Measurements from ENCODE around the gene MAPK11. TPM values are rescaled to one million over a fixed set of nuclear protein-coding genes. Genes with fewer than 3 reads are reported as not detected.

MAPK11 gene
- polyA plus RNA-seq, 3 donors = 0.81 TPM; not detected in 2

DNA sequence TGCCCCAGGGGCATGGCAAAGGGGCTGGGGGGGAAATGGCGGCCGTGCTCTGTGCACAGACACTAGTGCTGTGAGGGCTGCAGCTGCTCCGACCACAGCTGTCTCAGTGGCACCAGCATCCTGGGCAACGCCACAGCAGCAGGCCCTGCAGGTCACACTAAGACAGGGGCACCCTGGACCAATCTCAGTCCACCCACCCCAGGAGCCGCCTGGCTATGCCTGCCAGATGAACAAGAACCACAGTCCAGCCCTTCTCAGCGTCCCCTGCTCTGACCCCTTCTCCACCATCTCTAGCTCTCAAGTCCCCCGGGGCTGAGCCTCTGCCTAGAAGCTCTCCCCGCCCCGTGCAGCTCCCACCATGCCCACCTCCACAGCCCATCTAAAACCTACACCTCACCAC, 41.8 kb downstream of the MAPK11 start:
- peaks cover under 1% of the 10 kb centered on the region for H4K20me1 ChIP-seq (ENCODE audit: insufficient read depth, low read length)
- no peak overlapping the region for H3K4me3 ChIP-seq (replicated peaks in 1 of 3; ENCODE audit: low read depth in 2 of 3, low read length in 3 of 3)
- no peak for DNase-seq
- TF ChIP-seq, protein P1, sequence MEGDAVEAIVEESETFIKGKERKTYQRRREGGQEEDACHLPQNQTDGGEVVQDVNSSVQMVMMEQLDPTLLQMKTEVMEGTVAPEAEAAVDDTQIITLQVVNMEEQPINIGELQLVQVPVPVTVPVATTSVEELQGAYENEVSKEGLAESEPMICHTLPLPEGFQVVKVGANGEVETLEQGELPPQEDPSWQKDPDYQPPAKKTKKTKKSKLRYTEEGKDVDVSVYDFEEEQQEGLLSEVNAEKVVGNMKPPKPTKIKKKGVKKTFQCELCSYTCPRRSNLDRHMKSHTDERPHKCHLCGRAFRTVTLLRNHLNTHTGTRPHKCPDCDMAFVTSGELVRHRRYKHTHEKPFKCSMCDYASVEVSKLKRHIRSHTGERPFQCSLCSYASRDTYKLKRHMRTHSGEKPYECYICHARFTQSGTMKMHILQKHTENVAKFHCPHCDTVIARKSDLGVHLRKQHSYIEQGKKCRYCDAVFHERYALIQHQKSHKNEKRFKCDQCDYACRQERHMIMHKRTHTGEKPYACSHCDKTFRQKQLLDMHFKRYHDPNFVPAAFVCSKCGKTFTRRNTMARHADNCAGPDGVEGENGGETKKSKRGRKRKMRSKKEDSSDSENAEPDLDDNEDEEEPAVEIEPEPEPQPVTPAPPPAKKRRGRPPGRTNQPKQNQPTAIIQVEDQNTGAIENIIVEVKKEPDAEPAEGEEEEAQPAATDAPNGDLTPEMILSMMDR (IDR thresholded peaks at IDR 0.05) = no peak
- no peaks in the 10 kb centered on the region for H3K4me1 ChIP-seq (ENCODE audit: control insufficient read depth in 1 of 2, insufficient read depth in 2 of 2, low read length in 2 of 2)
- no peaks in the 10 kb centered on the region for H3K79me2 ChIP-seq (ENCODE audit: insufficient read depth, low read length)
- intact Hi-C loops (cut with micrococcal nuclease) = no loop called here
- Mint-ChIP-seq H3K36me3 (peaks cover 57 to 88% of the 10 kb centered on the region in 2 donors), H3K4me1 (no peaks in the 10 kb centered on the region), H3K27ac (no peak overlapping the region), H3K4me3 (peak overlapping the region in 1 of 2 donors; percentile 20), H3K27me3 (ENCODE audit: low read depth in 3 of 3) (peaks cover 0 to 2% (median 0%) of the 10 kb centered on the region in 3 donors), H3K9me3 (no peaks in the 10 kb centered on the region)
- peaks cover 60 to 80% of the 10 kb centered on the region in 2 donors for H3K36me3 ChIP-seq (replicated peaks in 1 of 2; ENCODE audit: control insufficient read depth in 1 of 2, insufficient read depth in 2 of 2, low read length in 2 of 2)
- H3K4me2 ChIP-seq (replicated peaks; ENCODE audit: extremely low read depth, low read length, poor library complexity, severe bottlenecking) = no peak overlapping the region
- no peak overlapping the region for H3K27ac ChIP-seq (ENCODE audit: low read depth in 1 of 2, low read length in 2 of 2)
- WGBS (ENCODE audit: insufficient coverage) = 96% methylated on average over 9 of the region's 9 CpGs
- no peak overlapping the region for H2AFZ ChIP-seq (ENCODE audit: insufficient read depth, low read depth, low read length, poor library complexity, severe bottlenecking)
- no peaks in the 10 kb centered on the region for H3K9me3 ChIP-seq (replicated peaks in 1 of 2; ENCODE audit: control insufficient read depth in 1 of 2, insufficient read depth in 1 of 2, low read length in 2 of 2)
- H3K27me3 ChIP-seq (ENCODE audit: control insufficient read depth in 2 of 2, insufficient read depth in 2 of 2, low read length in 2 of 2) = no peaks in the 10 kb centered on the region
- no peak overlapping the region for H3K9ac ChIP-seq (ENCODE audit: insufficient read depth, low read length, poor library complexity, severe bottlenecking)

DNA sequence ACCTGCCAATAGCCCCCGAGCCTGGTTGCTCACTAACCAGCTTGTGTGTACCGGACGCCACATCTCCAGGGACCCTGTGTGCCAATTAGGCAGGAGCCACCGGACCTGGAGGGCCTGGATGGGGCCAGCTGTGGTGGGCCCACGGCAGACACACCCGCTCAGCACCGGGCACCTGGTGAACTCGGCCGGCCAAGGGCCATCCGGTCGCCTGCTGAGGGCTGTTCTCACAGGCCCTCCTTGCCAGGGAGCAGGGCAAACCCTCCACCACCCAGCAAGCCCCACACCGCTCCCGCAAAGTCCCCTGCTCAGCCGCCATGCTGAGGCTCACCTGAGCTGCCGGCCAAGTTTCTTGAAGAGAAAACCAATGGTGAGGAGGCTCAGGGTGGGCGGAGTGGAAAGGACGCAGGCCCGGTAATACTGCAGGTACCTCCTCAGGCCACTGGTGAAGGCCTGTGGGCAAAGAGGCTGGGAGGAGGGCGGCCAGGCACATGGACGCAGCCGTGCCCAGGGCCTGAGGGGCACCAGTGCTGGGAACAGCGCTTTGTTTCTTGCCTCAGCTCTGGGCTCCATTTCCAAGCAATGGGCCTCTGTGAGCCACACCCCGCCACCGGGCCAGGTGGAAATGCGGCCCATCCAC, 42.5 kb downstream of the MAPK11 start:
- Histone ChIP-seq H3K4me1 (ENCODE audit: control insufficient read depth in 1 of 2, insufficient read depth in 2 of 2, low read length in 2 of 2) (no peaks in the 10 kb centered on the region), H2AFZ (ENCODE audit: insufficient read depth, low read depth, low read length, poor library complexity, severe bottlenecking) (no peak overlapping the region), H3K4me2 (replicated peaks; ENCODE audit: extremely low read depth, low read length, poor library complexity, severe bottlenecking) (no peak overlapping the region), H3K4me3 (replicated peaks in 1 of 3; ENCODE audit: low read depth in 2 of 3, low read length in 3 of 3) (no peak overlapping the region), H4K20me1 (ENCODE audit: insufficient read depth, low read length) (no peaks in the 10 kb centered on the region), H3K9me3 (replicated peaks in 1 of 2; ENCODE audit: control insufficient read depth in 1 of 2, insufficient read depth in 1 of 2, low read length in 2 of 2) (no peaks in the 10 kb centered on the region), H3K36me3 (replicated peaks in 1 of 2; ENCODE audit: control insufficient read depth in 1 of 2, insufficient read depth in 2 of 2, low read length in 2 of 2) (peaks cover 59 to 80% of the 10 kb centered on the region in 2 donors), H3K27ac (ENCODE audit: low read depth in 1 of 2, low read length in 2 of 2) (no peak overlapping the region), H3K27me3 (ENCODE audit: control insufficient read depth in 2 of 2, insufficient read depth in 2 of 2, low read length in 2 of 2) (no peaks in the 10 kb centered on the region), H3K9ac (ENCODE audit: insufficient read depth, low read length, poor library complexity, severe bottlenecking) (no peak overlapping the region), H3K79me2 (ENCODE audit: insufficient read depth, low read length) (no peaks in the 10 kb centered on the region)
- TF ChIP-seq, protein P1 (IDR thresholded peaks at IDR 0.05) = no peak
- H3K36me3 Mint-ChIP-seq = peaks cover 55 to 88% of the 10 kb centered on the region in 2 donors
- no peaks in the 10 kb centered on the region for H3K4me1 Mint-ChIP-seq
- peaks cover 0 to 2% (median 0%) of the 10 kb centered on the region in 3 donors for H3K27me3 Mint-ChIP-seq (ENCODE audit: low read depth in 3 of 3)
- no peak overlapping the region for H3K4me3 Mint-ChIP-seq
- DNase-seq = no peak
- intact Hi-C loops (cut with micrococcal nuclease) = no loop called here
- peak overlapping the region in 1 of 7 donors; percentile 44 for H3K27ac Mint-ChIP-seq
- no peaks in the 10 kb centered on the region for H3K9me3 Mint-ChIP-seq
- WGBS (ENCODE audit: insufficient coverage) = 93% methylated on average over 22 of the region's 25 CpGs

Measured in CD14-positive monocyte (primary cell).